ENCODE data around the gene IFNGR1.

IFNGR1 gene

GRCh38 chr6:137155830-137156229 is 63.4 kb downstream of the IFNGR1 start:
- DNase-seq (ENCODE audit: low spot score) = no peak

DNA sequence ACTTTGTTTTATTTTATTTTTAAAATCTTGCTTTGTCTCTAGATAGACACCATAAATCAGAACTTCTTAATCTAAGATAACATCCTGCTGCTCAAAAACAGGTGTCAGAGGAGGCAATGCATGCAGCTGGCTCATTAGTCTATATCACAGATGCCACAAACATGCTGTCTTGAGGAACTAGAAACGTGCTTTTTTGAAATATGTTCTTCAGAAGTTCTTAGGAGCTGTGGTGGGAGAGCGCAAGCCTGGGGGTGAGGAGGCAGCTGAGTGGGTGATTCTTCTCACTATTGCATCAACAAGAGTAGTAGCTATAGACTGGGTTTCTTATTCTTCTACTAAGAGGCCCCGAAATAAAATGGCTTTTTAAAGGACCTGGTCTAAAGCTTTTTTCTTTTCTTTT is 69.1 kb downstream of the IFNGR1 start:
- no peak for DNase-seq (ENCODE audit: low spot score)

DNA sequence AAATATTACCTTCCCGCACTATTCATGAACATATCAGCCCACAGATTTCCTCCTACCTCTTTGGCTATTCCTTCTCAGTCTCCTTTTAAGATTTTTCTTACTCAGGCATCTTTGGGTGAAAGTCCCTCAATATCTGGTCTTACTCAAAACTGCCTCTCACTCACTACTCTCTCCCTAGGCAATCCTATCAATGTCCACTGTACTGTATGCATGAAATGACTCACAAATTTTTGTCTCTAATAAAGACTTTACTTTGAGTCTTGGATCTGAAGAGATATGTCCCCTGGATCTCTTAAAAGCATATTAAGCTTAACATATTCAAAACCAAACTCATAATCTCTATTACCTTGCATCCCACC is 70.2 kb downstream of the IFNGR1 start:
- no peak for DNase-seq (ENCODE audit: low spot score)

GRCh38 chr6:137148306-137149034 is 70.7 kb downstream of the IFNGR1 start:
- DNase-seq (ENCODE audit: low spot score) = no peak

Measured in SK-N-DZ (cell line).